ENCODE results near the gene IFT88. TPM values are rescaled to one million over a fixed set of nuclear protein-coding genes. Genes with fewer than 3 reads are reported as not detected.

The IFT88 gene
- total and polyA plus RNA-seq, 2 of the 8 experiments (the other 6 are each of a cell fraction or from before 2014, with no cell fraction given): 1.7 to 5.8 TPM

DNA sequence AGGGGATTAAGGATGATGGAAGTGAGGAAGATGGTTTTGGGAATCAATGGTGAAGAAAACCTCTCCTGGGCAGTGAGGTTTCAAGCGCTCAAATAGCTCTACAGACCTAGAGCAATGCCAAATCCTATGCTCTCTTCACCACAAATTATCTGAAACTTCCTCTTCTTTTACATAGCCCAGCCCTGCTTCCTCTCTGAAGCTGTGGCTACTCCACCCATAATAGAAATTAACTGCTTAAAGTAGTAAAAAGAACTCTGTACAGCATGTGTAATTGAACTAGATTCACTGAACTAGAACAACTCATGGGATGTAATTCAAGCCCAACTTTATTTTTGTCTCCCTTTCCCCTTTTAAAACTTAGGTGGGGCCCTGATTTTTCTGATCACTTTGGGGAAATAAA lies 20.4 kb upstream of the IFT88 start:
- 100% methylated on average over 1 of the region's 1 CpG; no CpG with 5 or more reads in 1 of the 2 experiments for WGBS, 2 experiments (ENCODE audit: extremely low coverage in 1 of 2, insufficient coverage in 1 of 2, insufficient read length in 1 of 2, insufficient replicate concordance in 2 of 2, low coverage in 1 of 2, low lambda C conversion rate in 2 of 2, missing lambda C conversion rate in 1 of 2)
- H4K8ac ChIP-seq (ENCODE audit: extremely low read depth, insufficient read depth, low read length): no peak overlapping the region
- H3K9me3 ChIP-seq (ENCODE audit: insufficient read depth in 2 of 2, low read depth in 1 of 2, low read length in 1 of 2): no peaks in the 10 kb centered on the region
- no peak overlapping the region for H3K27ac ChIP-seq (ENCODE audit: low read depth, low read length)
- no peak overlapping the region for H2BK5ac ChIP-seq (ENCODE audit: low read depth, low read length)
- no peak overlapping the region for H2BK15ac ChIP-seq (ENCODE audit: low read length)
- DNase-seq (ENCODE audit: low read depth in 1 of 2, low spot score in 2 of 2) (no peak), FAIRE-seq (no peak)
- no peaks in the 10 kb centered on the region for H3K36me3 ChIP-seq (ENCODE audit: control insufficient read depth in 2 of 4, insufficient read depth in 4 of 4, low read length in 3 of 4)
- no peak overlapping the region for H3K9ac ChIP-seq (replicated peaks in 1 of 4; ENCODE audit: extremely low read depth in 1 of 4, low read depth in 3 of 4, low read length in 3 of 4)
- no peaks in the 10 kb centered on the region for H3K27me3 ChIP-seq (replicated peaks in 1 of 4; ENCODE audit: control insufficient read depth in 3 of 4, extremely low read depth in 1 of 4, insufficient read depth in 3 of 4, low read length in 3 of 4)
- no peak overlapping the region for H2AFZ ChIP-seq (ENCODE audit: low read length)
- TF ChIP-seq CEBPB (IDR thresholded peaks at IDR 0.05; ENCODE audit: low read depth, low read length) (no peak), CTBP2 (IDR thresholded peaks at IDR 0.05; ENCODE audit: borderline replicate concordance, insufficient read depth, insufficient read length, low read length) (no peak), NANOG (IDR thresholded peaks at IDR 0.05; ENCODE audit: insufficient read depth, low read depth, low read length, poor library complexity, severe bottlenecking) (no peak), FOSL1 (IDR thresholded peaks at IDR 0.05; ENCODE audit: insufficient read depth, low read depth, low read length) (no peak)
- H3K4me3 ChIP-seq (ENCODE audit: extremely low read depth in 1 of 4, insufficient read depth in 2 of 4, low read depth in 3 of 4, low read length in 4 of 4): no peak overlapping the region
- no peak overlapping the region for H3K23ac ChIP-seq (ENCODE audit: insufficient read length)
- H2AK5ac ChIP-seq (ENCODE audit: low read depth, low read length): no peak overlapping the region
- H3K23me2 ChIP-seq (ENCODE audit: low read depth, low read length): no peaks in the 10 kb centered on the region
- ChIA-PET CTCF (ENCODE audit: partially characterized antibody) (no interaction called here), POLR2A (ENCODE audit: partially characterized antibody) (no interaction called here)
- H3K56ac ChIP-seq (replicated peaks; ENCODE audit: insufficient read length, low read depth, low read length): no peak overlapping the region
- no peak overlapping the region for H4K5ac ChIP-seq (ENCODE audit: insufficient read length, low read depth, low read length)
- H3K4ac ChIP-seq (replicated peaks; ENCODE audit: insufficient read length, low read depth, low read length): no peak overlapping the region
- H2BK120ac ChIP-seq (replicated peaks; ENCODE audit: low read depth, low read length): no peak overlapping the region
- H3K4me1 ChIP-seq (replicated peaks in 1 of 4; ENCODE audit: control insufficient read depth in 3 of 4, insufficient read depth in 4 of 4, low read length in 3 of 4): peaks cover 0 to 3% (median 1%) of the 10 kb centered on the region in 4 experiments; a peak in 2 of 7 replicates
- no peaks in the 10 kb centered on the region for H3K79me1 ChIP-seq (ENCODE audit: low read depth, low read length)
- H3K4me2 ChIP-seq (ENCODE audit: insufficient read depth in 1 of 2, low read depth in 2 of 2, low read length in 2 of 2): no peak overlapping the region
- H3K18ac ChIP-seq (ENCODE audit: extremely low read depth, low read length): no peak overlapping the region
- H3K79me2 ChIP-seq (ENCODE audit: control insufficient read depth in 1 of 2, insufficient read depth in 2 of 2, low read length in 2 of 2): no peaks in the 10 kb centered on the region
- H3K14ac ChIP-seq (ENCODE audit: insufficient read length): no peak overlapping the region
- H2BK20ac ChIP-seq (ENCODE audit: low read length): no peak overlapping the region
- H2BK12ac ChIP-seq (ENCODE audit: low read depth, low read length): no peak overlapping the region
- no peak overlapping the region for H4K91ac ChIP-seq (replicated peaks; ENCODE audit: insufficient read length, low read length)
- no peaks in the 10 kb centered on the region for H4K20me1 ChIP-seq (replicated peaks in 1 of 2; ENCODE audit: control insufficient read depth in 1 of 2, insufficient read depth in 2 of 2, low read length in 2 of 2)

Measured in H1 (cell line).